GM12875 (cell line): ENCODE measurements around the gene HSPB6.

Experiments used
- H3K4me3 ChIP-seq: one replicate; pipeline ENCODE4 v1.5.1; 2011; ENCODE audit warnings: low read depth, low read length, control low read depth
- CTCF ChIP-seq: IDR thresholded peaks from 2 replicates; pipeline ENCODE4 v1.5.1; 2011; ENCODE audit warnings: low read depth, mild to moderate bottlenecking, control low read depth, inconsistent platforms, low read length, moderate library complexity, borderline replicate concordance; ENCODE audit not compliant: insufficient read depth

Gene HSPB6

DNA sequence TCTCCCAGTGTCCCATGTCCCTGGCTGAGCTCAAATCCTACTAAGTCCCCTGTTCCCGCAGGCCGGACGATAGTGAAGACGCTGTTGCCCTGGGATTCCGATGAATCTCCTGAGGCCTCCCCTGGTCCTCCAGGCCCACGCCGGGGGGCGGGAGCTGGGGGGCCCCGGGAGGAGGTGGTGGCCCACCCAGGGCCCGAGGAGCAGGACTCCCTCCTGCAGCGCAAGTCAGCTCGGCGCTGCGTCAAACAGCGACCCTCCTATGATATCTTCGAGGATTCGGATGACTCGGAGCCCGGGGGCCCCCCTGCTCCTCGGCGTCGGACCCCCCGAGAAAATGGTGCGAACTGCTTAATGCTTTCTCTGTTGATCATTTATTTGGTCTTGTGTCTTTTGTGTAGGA is 33.2 kb downstream of the HSPB6 start:
- no peak for TF ChIP-seq CTCF

DNA sequence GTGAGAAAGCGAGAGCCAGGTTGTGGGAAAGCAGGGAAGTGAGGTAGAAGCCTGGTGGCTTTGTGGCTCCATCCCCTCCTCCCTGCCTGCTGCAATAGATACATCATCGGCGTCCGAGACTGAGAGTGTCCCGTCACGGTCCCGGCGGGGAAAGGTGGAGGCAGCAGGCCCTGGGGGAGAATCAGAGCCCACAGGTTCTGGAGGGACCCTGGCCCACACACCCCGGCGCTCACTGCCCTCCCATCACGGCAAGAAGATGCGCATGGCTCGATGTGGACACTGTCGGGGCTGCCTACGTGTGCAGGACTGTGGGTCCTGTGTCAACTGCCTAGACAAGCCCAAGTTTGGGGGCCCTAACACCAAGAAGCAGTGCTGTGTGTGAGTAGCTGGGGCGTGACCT is 33.9 kb downstream of the HSPB6 start:
- no peak for TF ChIP-seq CTCF
- no peak overlapping the region for H3K4me3 ChIP-seq

More for the DNA sequence above, 33.2 kb downstream of the HSPB6 start:
- no peak overlapping the region for H3K4me3 ChIP-seq

DNA sequence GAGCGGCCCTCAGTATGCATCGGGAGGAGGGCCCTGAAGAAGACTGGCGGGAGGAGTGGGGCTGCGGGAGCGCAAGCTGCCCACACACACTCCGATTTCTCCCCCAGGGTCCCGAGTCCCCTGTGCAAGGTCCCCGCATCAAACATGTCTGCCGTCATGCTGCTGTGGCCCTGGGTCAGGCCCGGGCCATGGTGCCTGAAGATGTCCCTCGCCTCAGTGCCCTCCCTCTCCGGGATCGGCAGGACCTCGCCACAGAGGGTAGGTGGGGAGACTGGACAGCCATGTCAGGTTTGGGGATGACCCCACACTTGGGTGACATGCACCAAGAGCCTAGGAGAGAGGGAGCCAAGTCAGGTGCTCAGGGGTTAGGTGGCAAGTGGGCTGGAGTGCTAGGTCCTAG is 34.4 kb downstream of the HSPB6 start:
- TF ChIP-seq CTCF, result no peak

DNA sequence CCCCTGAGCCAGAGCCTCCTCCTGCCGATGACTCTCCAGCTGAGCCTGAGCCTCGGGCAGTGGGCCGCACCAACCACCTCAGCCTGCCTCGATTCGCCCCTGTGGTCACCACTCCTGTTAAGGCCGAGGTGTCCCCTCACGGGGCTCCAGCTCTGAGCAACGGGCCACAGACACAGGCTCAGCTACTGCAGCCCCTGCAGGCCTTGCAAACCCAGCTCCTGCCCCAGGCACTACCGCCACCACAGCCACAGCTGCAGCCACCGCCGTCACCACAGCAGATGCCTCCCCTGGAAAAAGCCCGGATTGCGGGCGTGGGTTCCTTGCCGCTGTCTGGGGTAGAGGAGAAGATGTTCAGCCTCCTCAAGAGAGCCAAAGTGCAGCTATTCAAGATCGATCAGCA is 35.5 kb downstream of the HSPB6 start:
- H3K4me3 ChIP-seq, result no peak overlapping the region
- TF ChIP-seq CTCF, result no peak

More for the DNA sequence above, 34.4 kb downstream of the HSPB6 start:
- H3K4me3 ChIP-seq, result no peak overlapping the region

DNA sequence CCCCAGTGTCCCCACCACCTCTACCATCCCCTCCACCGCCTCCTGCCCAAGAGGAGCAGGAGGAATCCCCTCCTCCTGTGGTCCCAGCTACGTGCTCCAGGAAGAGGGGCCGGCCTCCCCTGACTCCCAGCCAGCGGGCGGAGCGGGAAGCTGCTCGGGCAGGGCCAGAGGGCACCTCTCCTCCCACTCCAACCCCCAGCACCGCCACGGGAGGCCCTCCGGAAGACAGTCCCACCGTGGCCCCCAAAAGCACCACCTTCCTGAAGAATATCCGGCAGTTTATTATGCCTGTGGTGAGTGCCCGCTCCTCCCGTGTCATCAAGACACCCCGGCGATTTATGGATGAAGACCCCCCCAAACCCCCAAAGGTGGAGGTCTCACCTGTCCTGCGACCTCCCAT is 36.2 kb downstream of the HSPB6 start:
- no peak for TF ChIP-seq CTCF
- no peak overlapping the region for H3K4me3 ChIP-seq

- no peak for TF ChIP-seq CTCF
- H3K4me3 ChIP-seq, result no peak overlapping the region
Measured at GRCh38 chr19:35720163-35720524, 36.7 kb downstream of the HSPB6 start.

GRCh38 chr19:35719402-35720162 is 37.2 kb downstream of the HSPB6 start:
- TF ChIP-seq CTCF, result no peak
- no peak overlapping the region for H3K4me3 ChIP-seq
